Measurements from ENCODE around the gene IFNA4. TPM values are rescaled to one million over a fixed set of nuclear protein-coding genes. Genes with fewer than 3 reads are reported as not detected.
A peak's percentile ranks its signal among the peaks of the same experiment; 100 is the strongest.
"Not testable (repeated sequence)": the region's sequence is repeated elsewhere in the genome, so short reads cannot be mapped to it uniquely, and the experiment has no call there.

IFNA4 gene
- total and polyA plus RNA-seq, 12 donors = not detected

GRCh38 chr9:21228122-21228521 is 40.7 kb upstream of the IFNA4 start, which contains the start of gene IFNA17:
Gene IFNA17 (minus strand): TSS chr9:21228222. CDS start chr9:21228173, 49 bp downstream.
- H3K4me1 ChIP-seq = no peaks in the 10 kb centered on the region
- no peak within 1 kb of the TSS for H3K27ac ChIP-seq
- no peak within 1 kb of the TSS for H3K4me3 ChIP-seq
- no peaks in the 10 kb centered on the region for H3K27me3 ChIP-seq
- WGBS, 2 donors = 60 to 81% methylated on average over 2 of the region's 2 CpGs
- no peaks in the 10 kb centered on the region for H3K9me3 ChIP-seq
- DNase-seq (no peak), ATAC-seq (no peak)
- no peak for TF ChIP-seq CTCF (IDR thresholded peaks at IDR 0.05)
- intact Hi-C loops (cut with DNase I) = no loop called here
- no peaks in the 10 kb centered on the region for H3K36me3 ChIP-seq

- not testable (repeated sequence) for H3K36me3 ChIP-seq, ATAC-seq, DNase-seq, H3K4me1 ChIP-seq, H3K27me3 ChIP-seq, H3K4me3 ChIP-seq, H3K9me3 ChIP-seq, H3K27ac ChIP-seq
- intact Hi-C loops (cut with DNase I) = loop anchor here in 1 of 10 donors (10.0 kb wide), 1 partner anchor 62 kb away; no protein-coding TSS in a partner anchor
- WGBS, 2 donors = 80 to 89% methylated on average over 1 of the region's 1 CpG
Observed at GRCh38 chr9:21217211-21217610, 29.8 kb upstream of the IFNA4 start, which contains the start of gene IFNA16. Gene IFNA16 (minus strand): TSS chr9:21217311. CDS start chr9:21217305, 6 bp downstream.

- H3K27me3 ChIP-seq, DNase-seq, H3K4me1 ChIP-seq, H3K9me3 ChIP-seq, H3K4me3 ChIP-seq, H3K27ac ChIP-seq, H3K36me3 ChIP-seq, ATAC-seq: not testable (repeated sequence)
- TF ChIP-seq CTCF (IDR thresholded peaks at IDR 0.05) = peak in 4 of 9 donors; percentile 15 to 42 (median 27)
- intact Hi-C loops (cut with DNase I) = loop anchor here in 1 of 10 donors (10.0 kb wide), 1 partner anchor 59 kb away; no protein-coding TSS in a partner anchor
- 33 to 35% methylated on average over 4 of the region's 5 CpGs for WGBS, 2 donors
Observed at GRCh38 chr9:21213411-21214326, 26.3 kb upstream of the IFNA4 start.

- H3K4me3 ChIP-seq, ATAC-seq, DNase-seq, H3K36me3 ChIP-seq, H3K27me3 ChIP-seq, H3K4me1 ChIP-seq, H3K9me3 ChIP-seq, H3K27ac ChIP-seq: not testable (repeated sequence)
- WGBS, 2 donors = 57 to 66% methylated on average over 2 of the region's 2 CpGs
- intact Hi-C loops (cut with DNase I) = loop anchor here in 1 of 10 donors (10.0 kb wide), 1 partner anchor 57 kb away; no protein-coding TSS in a partner anchor
Observed at GRCh38 chr9:21212160-21212559, 24.8 kb upstream of the IFNA4 start.

- H3K9me3 ChIP-seq, ATAC-seq, H3K36me3 ChIP-seq, DNase-seq, H3K27ac ChIP-seq, H3K27me3 ChIP-seq, H3K4me3 ChIP-seq, H3K4me1 ChIP-seq: not testable (repeated sequence)
- intact Hi-C loops (cut with DNase I) = loop anchor here in 1 of 10 donors (10.0 kb wide), 1 partner anchor 56 kb away; no protein-coding TSS in a partner anchor
- 84 to 86% methylated on average over 2 of the region's 2 CpGs for WGBS, 2 donors
Observed at GRCh38 chr9:21210782-21211181, 23.4 kb upstream of the IFNA4 start.
